ENCODE measurements around the gene BCO1.
A peak's percentile ranks its signal among the peaks of the same experiment; 100 is the strongest.

BCO1 gene

DNA sequence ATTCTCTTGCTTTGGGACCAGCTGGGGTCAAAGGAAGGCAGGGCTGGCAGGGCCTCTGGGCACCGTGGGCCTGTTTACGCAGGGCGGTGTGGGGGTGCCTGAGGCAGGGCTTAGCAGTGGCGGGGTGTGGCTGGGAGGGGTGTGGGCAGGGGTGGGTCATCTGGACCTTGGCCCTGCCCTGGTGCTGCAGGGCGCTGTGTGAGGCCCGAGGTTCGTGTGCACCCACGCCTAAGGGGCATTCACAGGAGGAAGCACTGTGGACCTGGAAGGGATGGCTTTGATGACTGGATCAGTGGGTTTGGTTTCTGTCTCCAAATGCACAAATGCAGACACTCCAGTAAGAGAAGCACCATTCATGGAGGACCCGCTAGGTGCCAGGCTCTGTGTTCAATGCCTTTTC is 37.3 kb downstream of the BCO1 start:
- no peak for DNase-seq (ENCODE audit: low spot score)

DNA sequence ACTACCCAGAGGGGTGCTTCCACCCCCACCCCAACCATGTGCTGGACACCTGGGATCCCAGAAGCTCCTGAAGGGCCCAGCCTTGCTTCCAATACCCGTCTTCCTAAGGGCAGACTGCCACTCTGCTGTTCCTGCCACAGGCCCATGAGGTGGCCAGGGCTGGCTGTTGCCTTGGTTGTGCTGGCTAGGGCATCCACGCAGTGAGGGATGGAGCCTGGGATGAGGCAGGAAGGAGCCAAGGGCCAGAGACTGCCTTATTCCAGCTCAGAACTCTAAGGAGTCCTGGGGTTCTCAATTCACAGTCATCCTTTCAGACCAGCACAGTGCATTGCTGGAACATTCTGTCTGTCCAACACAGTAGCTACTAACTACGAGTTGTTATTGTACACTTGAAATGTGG is 37.8 kb downstream of the BCO1 start:
- DNase-seq (ENCODE audit: low spot score), result no peak

DNA sequence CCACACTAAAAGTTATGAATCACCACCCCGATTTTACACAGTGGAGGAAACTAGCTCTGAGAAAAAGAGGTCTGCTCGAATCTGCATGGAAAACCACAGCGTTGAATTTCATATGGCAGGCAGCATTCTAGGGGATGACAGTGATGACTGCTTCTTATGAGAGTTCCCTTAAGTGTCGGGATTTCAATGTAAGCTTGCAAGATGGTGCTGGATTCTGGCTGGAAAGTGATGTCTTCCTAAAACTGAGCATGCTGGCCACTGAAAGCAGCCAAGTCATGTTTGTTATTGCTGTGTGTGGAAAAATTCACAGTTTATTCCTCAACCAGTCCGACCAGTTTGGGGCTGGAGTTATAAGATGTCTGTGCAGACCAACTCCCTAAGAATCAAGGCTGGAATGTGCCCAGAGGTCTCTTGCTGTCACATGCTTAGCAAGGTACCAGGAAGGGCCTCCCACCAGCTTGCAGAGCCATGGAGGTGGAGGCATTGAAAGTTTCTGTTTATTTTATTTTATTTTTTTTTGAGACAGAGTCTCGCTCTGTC is 39.1 kb downstream of the BCO1 start:
- peak; percentile 28 for DNase-seq (ENCODE audit: low spot score)

DNA sequence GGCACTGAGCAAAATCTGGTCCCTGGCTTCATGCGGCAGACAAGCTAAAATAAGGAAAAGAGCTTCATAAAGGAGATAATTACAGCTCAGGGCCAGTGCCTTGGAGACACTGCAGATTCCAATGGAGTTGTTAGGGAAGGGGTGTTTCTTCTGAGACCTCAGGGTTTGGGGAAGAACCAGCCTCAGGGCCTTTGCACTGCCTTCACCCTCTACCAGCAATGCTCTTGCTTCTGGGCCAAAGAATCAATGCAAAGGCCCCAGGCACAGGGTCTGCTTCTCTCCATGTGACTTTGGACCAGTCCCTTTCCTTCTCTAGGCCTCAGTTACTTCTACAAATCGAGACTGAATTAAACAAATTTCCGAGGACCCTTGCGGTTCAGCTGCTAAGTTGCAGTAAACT is 40.0 kb downstream of the BCO1 start:
- no peak for DNase-seq (ENCODE audit: low spot score)

DNA sequence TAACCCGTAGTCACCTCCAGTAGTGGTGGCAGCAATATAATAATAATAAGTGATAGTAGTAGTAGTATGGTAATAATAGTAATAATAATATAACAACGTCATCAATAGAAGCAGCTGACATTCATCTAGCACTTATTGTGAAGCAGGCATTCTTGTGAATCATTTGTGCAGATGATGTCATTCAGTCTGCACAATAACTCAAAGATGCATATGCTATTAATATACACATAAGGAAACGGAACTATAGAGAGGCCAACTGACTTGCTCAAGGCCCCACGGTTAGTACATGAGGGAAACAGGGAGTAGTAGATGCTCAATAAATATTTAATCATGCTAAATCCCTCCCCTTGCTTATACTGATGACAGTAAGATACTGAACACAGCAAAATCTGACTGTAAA is 40.9 kb downstream of the BCO1 start:
- DNase-seq (ENCODE audit: low spot score), result no peak

DNA sequence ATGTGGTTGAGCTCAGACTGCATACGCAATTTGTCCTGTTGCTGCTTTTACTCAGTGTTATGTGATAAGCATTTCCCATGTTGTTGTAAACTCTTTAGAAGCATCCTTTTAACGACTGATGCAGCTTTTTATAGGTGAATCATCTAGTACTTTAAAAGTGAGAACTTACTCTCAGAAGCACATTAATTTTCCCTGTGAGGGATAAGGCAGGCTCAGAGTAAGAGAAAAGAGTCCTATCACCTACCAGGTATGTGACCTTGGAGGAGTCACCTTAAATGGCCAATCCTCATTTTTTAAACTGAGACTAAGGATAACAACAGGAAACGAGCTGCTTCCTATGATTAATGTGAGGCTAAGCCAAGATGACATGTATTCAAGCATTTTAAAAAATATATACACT is 41.9 kb downstream of the BCO1 start:
- DNase-seq (ENCODE audit: low spot score), result no peak

DNA sequence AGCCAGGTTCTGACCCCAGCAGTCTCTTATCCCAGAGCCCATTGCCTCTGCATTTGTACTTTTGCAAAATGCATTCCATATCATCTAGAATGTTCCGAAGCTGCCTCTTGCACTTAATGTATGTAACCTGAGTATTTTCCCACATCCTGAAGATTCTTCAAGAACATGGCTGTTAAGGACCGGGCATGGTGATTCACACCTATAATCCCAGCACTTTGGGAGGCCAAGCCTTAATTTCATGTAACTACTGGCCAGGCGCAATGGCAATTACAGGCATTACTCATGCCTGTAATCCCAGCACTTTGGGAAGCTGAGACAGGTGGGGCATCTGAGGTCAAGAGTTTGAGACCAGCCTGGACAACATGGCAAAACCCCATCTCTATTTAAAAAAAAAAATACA is 44.6 kb downstream of the BCO1 start:
- no peak for DNase-seq (ENCODE audit: low spot score)

DNA sequence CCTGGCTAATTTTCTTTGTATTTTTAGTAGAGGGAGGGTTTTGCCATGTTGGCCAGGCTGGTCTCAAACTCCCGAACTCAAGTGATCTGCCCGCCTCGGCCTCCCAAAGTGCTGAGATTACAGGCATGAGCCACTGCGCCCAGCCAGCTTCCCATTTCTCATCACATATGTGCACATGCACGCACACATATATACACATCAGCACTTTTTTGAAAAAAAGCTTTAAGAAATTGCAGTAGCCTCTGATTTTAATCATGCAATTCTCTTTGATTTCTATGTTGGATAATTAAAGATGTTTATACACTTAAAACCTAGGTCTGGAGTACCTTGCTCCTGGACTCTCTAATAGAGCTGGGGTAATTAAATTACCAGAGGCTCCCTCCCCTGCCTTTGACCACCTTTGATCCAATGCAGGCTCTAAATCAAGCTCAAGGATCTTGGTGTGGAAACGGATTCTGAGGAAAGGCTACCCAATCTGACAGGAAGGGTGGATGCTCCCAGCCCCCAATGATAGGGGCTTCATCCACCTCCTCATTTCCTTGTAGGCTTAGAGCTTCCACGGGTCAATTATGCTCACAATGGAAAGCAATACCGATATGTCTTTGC is 46.6 kb downstream of the BCO1 start:
- DNase-seq (ENCODE audit: low spot score), result no peak

DNA sequence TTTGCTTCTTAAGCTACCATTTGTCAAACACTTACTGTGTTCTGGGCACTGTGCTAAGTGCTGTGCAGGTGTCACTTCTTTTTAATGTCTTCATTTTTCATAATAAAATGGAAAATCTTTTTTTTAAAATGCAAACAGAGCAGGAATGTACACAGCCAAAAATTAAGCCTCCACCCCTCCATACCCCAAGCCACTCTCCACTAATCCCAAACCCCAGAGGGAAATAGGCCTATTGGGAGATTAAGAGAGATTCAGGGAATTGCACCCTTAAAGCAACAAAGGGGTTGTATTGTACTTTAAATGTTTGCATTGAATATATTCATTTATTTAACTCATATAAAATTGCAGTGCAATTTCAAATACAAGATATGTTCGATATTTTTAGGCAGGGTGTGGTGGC is 47.7 kb downstream of the BCO1 start:
- no peak for DNase-seq (ENCODE audit: low spot score)

DNA sequence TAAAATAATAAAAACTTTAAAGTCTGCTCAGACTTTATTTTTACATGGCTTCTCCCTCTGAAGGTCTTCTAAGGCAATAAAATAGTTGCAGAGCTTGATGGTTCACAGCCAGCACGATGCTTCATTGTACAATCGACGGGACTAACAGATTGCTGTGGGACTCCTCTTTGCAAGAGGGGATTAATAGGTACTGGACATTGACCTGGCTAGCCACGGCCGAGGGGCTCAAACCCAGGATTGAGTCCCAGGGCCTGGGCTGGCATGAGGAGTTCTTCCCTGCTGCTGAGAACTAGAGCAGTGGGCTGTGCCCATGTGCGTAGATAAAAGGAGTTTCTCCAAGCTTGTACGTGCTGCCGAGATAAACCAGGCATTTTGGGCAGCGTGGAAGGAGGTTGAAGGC is 52.6 kb downstream of the BCO1 start:
- no peak for DNase-seq (ENCODE audit: low spot score)

DNA sequence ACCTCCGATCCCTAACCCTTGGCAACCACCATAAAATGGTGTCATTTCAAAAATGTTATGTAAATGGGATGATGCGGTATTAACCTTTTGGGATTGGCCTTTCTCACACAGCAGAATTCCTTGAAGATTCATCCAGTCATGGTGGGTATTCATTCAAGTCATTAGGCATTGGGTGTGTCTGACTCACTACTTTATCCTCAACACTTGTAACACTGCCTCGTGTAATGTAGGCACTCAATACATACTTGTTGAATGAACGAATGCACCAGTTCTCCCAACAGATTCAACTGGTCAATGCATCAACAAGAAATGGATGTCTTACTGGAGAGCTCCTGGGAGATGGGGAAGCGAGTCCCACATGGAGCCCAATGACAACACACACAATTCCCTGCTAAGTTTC is 54.4 kb downstream of the BCO1 start:
- DNase-seq (ENCODE audit: low spot score), result no peak

DNA sequence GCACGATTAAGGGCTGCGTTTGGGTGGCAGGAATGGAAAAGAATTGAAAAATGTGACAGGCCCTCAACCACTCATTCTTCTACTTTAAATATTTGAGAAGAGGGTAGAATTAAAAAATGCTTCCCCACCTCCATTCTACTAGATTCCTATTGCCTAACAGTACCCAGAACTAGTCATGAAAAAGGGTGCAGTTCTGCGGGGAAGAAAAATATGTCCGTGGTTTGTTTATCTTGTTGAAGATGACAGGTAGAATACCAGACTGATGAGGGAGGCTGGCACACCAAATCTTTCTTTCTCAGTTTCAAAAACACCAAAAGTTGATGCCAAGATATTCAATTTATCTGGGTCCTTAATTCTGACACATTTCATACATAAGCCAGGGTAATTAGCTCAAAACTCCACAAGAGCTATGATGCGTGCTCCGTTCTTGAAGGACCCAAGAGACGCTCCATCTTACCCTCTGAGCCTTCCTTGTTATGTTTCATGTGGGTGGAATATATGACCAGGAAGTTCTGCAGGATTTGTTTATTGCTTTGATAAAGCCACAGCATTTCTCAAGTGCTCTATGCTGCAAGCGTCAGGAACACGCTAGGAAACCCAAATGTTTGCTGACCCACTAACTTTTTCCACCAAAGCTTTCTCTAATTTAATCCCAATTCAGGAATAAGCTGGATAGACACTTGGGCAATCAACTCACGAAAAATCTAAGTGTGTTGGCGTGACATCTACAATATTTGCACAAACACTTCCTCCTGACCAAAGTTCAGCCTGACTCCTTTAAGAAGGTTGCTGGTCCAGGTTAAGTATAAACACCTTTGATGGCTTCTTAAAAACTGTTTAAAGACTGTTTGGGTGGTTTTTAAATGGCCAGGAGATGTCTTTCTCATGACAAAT is 55.7 kb downstream of the BCO1 start:
- no peak for DNase-seq (ENCODE audit: low spot score)

DNA sequence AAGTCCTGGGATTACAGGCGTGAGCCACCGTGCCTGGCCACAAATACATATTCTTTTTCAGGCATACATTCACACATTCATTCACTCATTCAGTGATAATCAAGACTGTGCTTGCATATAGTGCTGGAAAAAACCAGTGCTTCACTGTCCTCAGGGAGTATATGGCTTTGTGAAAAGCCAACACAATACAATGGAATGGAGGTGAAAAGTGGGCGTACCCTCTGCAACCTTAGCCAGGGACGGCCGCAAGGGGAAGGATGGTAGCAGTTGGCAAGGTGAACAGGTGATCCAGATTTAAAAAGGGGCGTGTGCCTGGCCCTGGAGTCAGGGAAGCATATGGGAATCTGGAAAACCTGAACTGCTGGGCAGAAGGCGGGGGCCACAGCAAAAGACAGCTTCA is 58.1 kb downstream of the BCO1 start:
- no peak for DNase-seq (ENCODE audit: low spot score)

DNA sequence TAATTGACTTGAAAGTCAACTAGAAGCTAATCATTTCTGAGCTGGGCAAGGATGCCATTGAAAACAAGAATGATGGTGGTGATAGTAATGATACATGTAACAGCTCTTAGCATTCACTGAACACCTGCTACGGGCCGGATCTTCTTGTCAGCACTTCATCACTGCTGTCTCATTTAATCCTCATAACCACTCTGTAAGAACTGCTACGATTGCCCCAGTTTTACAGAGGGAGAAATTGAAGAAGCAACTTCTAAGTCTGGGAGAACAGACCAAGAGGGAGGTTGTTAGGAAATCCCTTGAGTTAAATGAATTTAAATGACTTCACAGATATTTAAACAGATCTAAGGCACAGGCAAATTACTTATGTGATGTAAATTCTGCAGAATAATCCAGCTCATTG is 69.3 kb downstream of the BCO1 start:
- no peak for DNase-seq (ENCODE audit: low spot score)

DNA sequence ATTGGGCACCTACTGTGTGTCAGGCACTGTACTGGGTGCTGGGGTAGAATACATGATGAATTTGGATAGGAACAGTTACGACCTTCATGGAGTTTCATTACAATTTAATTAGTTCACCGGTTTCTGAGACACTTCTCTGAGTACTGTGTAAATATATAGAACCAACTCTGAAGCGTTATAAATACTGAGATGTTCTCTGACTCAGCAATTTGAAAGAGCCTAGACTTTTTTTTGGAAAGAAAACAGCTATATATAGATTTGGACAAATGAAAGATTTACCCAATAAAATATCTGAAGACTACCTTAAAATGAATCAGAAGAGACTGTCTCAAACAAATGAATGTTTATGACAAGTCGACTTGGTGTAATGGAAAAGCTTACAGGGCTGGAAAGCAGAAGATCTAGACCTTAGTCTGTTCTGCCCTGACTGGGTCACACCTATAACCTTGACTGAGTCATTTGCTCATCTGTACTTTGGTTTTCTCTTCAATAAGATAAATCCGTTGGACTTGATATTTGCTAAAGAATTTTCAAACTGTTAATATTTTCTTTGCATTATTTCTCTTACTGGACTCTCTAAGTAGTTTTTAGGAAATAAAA is 71.7 kb downstream of the BCO1 start:
- DNase-seq (ENCODE audit: low spot score), result no peak

DNA sequence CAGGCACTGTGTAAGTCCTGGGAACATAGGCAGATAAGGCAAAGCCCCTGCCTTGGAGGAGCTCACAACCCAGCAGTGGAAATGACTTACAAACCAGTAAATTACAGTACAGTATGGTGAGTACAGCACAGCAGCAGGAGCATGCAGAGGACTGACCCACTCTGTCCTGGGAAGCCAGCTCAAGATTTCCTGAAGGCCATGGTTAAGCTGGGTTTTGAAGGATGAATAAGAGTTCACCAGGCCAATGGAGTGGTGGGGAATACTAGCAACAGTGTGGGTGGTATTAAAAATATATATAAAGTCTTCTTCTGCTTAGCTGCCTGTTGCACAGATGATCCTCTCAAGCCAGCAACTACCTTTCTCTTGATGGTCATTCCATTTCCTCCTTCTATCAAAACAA is 73.3 kb downstream of the BCO1 start:
- no peak for DNase-seq (ENCODE audit: low spot score)

DNA sequence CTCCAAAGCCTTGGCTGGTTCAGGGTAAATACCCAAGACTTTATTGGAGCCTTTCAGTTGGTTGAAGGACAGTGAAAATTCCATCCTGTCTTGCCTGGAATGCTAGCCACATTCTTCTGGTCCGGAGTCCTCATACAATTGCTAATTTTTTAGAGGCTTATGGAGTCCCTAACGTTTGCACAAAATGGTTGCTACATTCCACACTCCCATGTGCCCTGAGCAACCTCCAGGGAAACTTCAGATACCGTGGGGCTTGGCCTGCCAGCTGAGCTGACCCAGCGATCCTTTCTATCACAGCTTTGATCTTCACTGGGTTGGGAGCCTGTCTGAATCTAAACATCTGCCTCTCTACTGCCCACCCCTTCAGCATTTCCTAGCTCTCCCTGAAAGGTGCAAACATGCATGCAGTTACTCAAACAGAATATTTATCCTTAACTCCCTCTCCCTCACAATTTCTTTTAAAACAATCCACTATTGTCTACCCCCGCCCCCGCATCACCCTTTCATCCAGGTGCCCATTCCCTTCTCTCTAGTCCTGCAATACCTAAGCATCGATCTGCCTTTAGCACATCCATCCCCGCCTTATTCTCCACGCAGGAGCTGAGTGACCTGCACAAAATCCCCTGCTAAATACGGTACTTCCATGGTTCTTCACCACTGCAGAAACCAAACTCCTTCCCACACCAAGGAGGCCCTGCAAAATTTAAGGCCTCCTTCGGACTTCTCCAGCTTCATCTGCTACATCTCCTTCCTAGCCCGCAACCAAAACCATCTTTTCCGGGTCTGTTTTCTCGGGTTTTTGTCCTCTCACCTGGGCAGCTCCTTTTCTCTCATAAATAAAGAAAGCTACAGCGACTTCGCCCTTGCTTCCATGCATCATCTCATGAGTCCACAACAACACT is 75.5 kb downstream of the BCO1 start:
- peak; percentile 42 for DNase-seq (ENCODE audit: low spot score)

DNA sequence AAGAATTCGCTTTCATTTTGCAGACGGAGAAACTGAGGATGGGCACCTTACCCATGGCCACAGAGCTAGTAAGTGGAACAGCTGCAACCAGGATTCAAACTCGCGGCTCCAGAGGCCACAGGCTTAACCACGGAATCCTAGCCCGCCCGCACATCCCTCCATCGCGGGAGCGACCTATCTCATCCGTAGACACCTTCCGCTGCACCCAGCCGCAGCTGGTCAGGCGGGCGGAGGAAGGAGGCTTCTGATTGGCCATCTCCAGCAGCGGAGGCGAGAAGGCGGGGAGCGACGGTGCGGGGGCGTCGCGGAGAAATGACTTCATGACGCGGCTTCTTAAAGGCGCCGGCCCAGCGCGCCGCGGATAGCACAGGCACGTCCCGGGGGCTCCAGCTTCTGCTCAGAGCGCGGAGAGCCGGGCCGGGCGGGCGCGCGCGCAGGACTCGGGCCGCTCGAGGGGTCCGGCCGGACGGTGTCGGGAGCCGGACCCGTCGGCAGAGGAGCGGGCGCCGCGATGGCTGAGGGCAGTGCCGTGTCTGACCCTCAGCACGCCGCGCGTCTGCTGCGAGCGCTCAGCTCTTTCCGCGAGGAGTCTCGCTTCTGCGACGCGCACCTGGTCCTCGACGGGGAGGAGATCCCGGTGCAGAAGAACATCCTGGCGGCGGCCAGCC is 76.2 kb downstream of the BCO1 start, which contains the start of gene GAN:
Gene GAN, plus strand, starts transcription at position 360 of the 668 bp plus-strand sequence. Its CDS starts 152 bp downstream, at position 512.
- DNase-seq (ENCODE audit: low spot score), result peak; percentile 94

DNA sequence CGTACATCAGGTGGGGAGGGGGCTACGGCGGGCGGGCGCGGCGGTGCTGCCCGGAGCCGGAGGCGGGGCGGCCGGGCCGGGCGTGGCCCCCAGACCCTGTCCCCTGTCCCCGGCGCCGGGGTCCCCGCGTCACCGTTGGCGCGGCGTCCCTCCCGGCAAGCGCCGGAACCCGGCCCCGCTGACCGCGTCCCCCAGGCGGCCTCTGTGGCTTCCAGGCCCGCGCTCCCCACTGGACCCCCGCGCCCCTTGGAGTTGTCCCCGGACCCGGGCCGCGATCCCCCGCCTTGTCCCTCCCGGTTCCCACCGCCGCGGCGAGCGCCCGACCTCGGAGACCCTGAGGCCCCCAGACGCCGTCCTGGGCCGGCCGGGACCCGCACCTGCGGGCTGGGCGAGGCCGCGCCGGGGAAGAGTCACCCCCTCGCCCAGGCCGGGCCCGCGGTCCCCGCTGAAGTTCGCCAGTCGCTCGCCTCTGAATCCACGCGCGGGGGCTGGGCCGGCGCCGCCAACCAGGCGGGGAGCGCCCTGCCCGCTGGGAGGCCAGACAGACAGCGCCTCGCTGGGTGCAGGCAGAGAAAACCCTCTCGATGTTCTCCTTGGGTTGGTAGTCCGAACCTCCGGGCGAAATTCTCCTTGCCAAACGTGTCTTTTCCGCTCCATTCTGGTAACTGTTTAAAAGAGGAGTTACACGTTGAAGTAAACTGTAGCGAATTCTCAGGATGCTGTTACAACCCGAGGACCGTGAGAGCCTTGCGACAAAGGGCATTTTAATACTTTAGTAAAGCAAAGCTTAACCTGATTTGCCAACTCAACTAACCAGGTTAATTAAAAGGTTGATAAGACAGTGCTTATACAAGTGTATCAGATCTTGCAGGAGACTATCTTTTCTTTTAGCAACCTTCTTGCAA is 77.0 kb downstream of the BCO1 start:
- DNase-seq (ENCODE audit: low spot score), result peak; percentile 51

DNA sequence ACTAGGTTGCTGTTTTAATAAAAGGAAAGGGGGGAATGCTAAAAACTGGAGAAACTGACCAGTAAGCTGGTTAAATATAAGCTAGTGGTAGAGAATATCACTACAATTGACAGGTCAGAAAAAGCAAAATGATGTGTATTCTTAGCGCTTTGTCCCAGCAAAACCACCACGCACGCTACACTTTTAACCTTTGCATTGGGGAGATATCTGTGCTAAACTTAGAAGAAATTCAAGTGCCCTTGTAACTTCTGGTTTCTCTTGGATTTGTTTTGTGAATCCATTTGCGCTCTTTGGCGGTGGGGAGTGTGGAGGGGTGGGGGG is 77.6 kb downstream of the BCO1 start:
- DNase-seq (ENCODE audit: low spot score), result no peak
